Prostate gland (tissue), 2 donors: ENCODE results near the gene DSTYK. TPM values are rescaled to one million over a fixed set of nuclear protein-coding genes. Genes with fewer than 3 reads are reported as not detected.

ENCODE experiments used
- DNase-seq: peaks from one replicate; pipeline ENCODE4 v3.0.0-alpha.2; 2019; ENCODE audit warnings: low spot score
- H3K27ac ChIP-seq, 2 donors: fragments of 200-600 bp; sonication (generic); 2 replicates each; pipeline ENCODE4 v1.5.1; 2017 to 2019
- H3K27me3 ChIP-seq: fragments of 200-600 bp; sonication (generic); replicated peaks from 2 replicates; pipeline ENCODE4 v1.5.1; 2019; ENCODE audit not compliant: insufficient read depth
- H3K36me3 ChIP-seq, 2 donors: fragments of 200-600 bp; sonication (generic); 1 replicate in 1 of 2; 2 replicates in 1 of 2; pipeline versions ENCODE4 v1.5.1 to v1.8.1; 2017 to 2019
- H3K4me1 ChIP-seq: fragments of 200-600 bp; sonication (generic); replicated peaks from 2 replicates; pipeline ENCODE4 v1.5.1; 2019
- H3K4me3 ChIP-seq, 2 donors: fragments of 200-600 bp; sonication (generic); 2 replicates each; pipeline ENCODE4 v1.5.1; 2017 to 2019
- H3K9me3 ChIP-seq: fragments of 200-600 bp; sonication (generic); 2 replicates; pipeline ENCODE4 v1.5.1; 2017
- POLR2A ChIP-seq: fragments of 450-650 bp; IDR thresholded peaks from one replicate; pipeline ENCODE4 v1.6.1; 2016; ENCODE audit warnings: antibody characterized with exemption, mild to moderate bottlenecking
- POLR2AphosphoS5 ChIP-seq: sonication (generic); formaldehyde crosslinking; IDR thresholded peaks from one replicate; pipeline ENCODE4 v1.6.1; 2017; ENCODE audit warnings: antibody characterized with exemption
- WGBS: methylation state at CpG from one replicate; pipeline ENCODE4 v1.1.5; 2018; 5-methylcytosine and 5-hydroxymethylcytosine counted together
- intact Hi-C: fragments of 100-400 bp; cut with DNase I; formaldehyde crosslinking; loops from one replicate; pipeline ENCODE4 v1.14.2; 2022
- total RNA-seq, 2 donors: library from RNA; depleted of rRNA; stranded (reverse); fragments of >200 nt; gene quantifications; one replicate each; pipeline ENCODE4 v1.1.0, GENCODE V29; 2016
- TF ChIP-seq, protein P1 (sequence below), 4 experiments: fragments of 200-600 bp in 2 of 4; fragments of 450-650 bp in 2 of 4; sonication (generic) in 2 of 4; IDR thresholded peaks; 1 replicate in 3 of 4; 2 replicates in 1 of 4; pipeline ENCODE4 v1.5.1; 2016 to 2019; ENCODE audit warnings: antibody characterized with exemption in 4 of 4, mild to moderate bottlenecking in 2 of 4, moderate library complexity in 2 of 4

DSTYK gene
- total RNA-seq, 2 donors from 2014 or later: 9.7 to 16.9 TPM

GRCh38 chr1:205247130-205247921, 35.8 kb upstream of the DSTYK start:
- H3K4me1 ChIP-seq: peaks cover 2% of the 10 kb centered on the region

DNA sequence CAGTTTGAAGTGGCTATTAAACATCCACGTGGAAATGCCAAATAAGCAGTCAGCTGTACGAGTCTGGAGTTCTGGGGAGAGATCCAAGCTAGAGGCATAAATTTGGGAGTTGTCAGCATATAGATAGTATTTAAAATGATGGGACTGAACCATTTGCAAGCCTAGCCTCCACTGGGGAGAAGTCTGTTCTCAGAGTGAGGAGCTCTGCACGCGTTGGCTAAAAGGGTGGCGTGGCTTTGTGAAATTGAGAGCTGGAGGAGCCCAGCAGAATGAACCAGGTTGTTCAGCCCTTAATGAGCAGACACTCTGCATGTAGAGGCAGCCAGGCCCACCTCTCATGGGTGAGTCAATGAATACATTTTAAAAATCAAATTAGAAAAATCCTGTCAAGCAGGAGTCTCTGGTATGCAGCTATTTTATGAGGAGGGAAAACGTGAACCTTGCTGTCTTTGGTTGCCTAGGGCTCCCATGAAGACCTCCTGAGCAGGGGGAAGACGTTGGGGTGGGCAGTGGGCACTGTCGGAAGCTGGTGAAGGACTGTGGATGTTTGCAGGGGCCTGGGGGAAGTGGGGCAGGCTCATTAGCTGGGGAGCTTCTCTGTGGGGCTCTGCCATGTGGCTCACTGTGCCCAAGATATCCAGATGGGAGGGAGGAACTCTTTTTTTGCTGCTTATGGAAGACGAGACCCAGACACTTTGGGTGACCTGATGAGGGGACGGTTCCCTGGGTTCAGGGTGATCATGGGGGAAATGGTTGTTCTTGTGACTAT, 35.0 kb upstream of the DSTYK start:
- H3K27me3 ChIP-seq: no peaks in the 10 kb centered on the region
- H3K9me3 ChIP-seq: no peaks in the 10 kb centered on the region
- peaks cover 2% of the 10 kb centered on the region for H3K4me1 ChIP-seq
- H3K4me3 ChIP-seq: no peak overlapping the region
- TF ChIP-seq POLR2AphosphoS5 (no peak), POLR2A (no peak)
- TF ChIP-seq, protein P1, sequence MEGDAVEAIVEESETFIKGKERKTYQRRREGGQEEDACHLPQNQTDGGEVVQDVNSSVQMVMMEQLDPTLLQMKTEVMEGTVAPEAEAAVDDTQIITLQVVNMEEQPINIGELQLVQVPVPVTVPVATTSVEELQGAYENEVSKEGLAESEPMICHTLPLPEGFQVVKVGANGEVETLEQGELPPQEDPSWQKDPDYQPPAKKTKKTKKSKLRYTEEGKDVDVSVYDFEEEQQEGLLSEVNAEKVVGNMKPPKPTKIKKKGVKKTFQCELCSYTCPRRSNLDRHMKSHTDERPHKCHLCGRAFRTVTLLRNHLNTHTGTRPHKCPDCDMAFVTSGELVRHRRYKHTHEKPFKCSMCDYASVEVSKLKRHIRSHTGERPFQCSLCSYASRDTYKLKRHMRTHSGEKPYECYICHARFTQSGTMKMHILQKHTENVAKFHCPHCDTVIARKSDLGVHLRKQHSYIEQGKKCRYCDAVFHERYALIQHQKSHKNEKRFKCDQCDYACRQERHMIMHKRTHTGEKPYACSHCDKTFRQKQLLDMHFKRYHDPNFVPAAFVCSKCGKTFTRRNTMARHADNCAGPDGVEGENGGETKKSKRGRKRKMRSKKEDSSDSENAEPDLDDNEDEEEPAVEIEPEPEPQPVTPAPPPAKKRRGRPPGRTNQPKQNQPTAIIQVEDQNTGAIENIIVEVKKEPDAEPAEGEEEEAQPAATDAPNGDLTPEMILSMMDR (IDR thresholded peaks at IDR 0.05): no peak
- intact Hi-C loops: no loop called here
- DNase-seq: no peak
- H3K36me3 ChIP-seq: no peaks in the 10 kb centered on the region
- 62% methylated on average over 10 of the region's 10 CpGs for WGBS
- H3K27ac ChIP-seq: no peak overlapping the region

More at GRCh38 chr1:205247130-205247921, 35.8 kb upstream of the DSTYK start:
- Histone ChIP-seq H3K4me3 (no peak overlapping the region), H3K27me3 (no peaks in the 10 kb centered on the region), H3K9me3 (no peaks in the 10 kb centered on the region), H3K36me3 (no peaks in the 10 kb centered on the region), H3K27ac (no peak overlapping the region)
- no peak for DNase-seq
- TF ChIP-seq, protein P1 (IDR thresholded peaks at IDR 0.05): no peak
- TF ChIP-seq POLR2AphosphoS5: no peak
- 36% methylated on average over 9 of the region's 9 CpGs for WGBS
- intact Hi-C loops: no loop called here

GRCh38 chr1:205245096-205245495, 33.6 kb upstream of the DSTYK start:
- H3K27ac ChIP-seq: no peak overlapping the region
- DNase-seq: no peak
- H3K36me3 ChIP-seq: no peaks in the 10 kb centered on the region
- no peak for TF ChIP-seq POLR2A
- no peak for TF ChIP-seq POLR2AphosphoS5
- TF ChIP-seq, protein P1 (IDR thresholded peaks at IDR 0.05): no peak
- WGBS: 88% methylated on average over 7 of the region's 7 CpGs
- no peak overlapping the region for H3K4me3 ChIP-seq
- H3K27me3 ChIP-seq: no peaks in the 10 kb centered on the region
- H3K9me3 ChIP-seq: no peaks in the 10 kb centered on the region
- H3K4me1 ChIP-seq: peaks cover 2% of the 10 kb centered on the region
- intact Hi-C loops: no loop called here

DNA sequence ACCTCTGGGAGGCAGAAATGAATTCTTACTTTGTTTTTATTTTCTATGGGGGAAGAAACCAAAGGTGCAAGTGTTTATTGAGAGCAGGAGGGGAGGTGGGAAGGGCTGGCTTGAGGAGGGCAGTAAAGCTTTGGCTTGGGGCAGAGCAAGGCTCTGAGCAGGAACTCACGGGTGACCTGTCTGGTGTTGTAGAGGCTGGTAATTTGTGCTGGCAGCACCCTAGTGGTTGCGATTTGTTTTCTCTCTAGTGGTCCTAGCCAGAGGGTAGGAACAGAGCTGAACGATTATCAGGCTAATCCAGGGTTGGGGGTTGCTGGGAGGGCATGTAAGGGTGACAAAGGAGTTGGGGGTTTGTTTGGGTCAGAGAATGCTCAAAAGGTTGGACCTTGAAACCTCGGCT, 32.9 kb upstream of the DSTYK start:
- Histone ChIP-seq H3K36me3 (no peaks in the 10 kb centered on the region), H3K27me3 (no peaks in the 10 kb centered on the region), H3K4me1 (peaks cover 2% of the 10 kb centered on the region), H3K9me3 (no peaks in the 10 kb centered on the region), H3K4me3 (no peak overlapping the region), H3K27ac (no peak overlapping the region)
- no peak for DNase-seq
- 86% methylated on average over 4 of the region's 4 CpGs for WGBS
- intact Hi-C loops: no loop called here
- TF ChIP-seq, protein P1 (IDR thresholded peaks at IDR 0.05): no peak
- no peak for TF ChIP-seq POLR2A
- TF ChIP-seq POLR2AphosphoS5: no peak
